H1 (cell line): ENCODE measurements around the gene SELENOO. TPM values are rescaled to one million over a fixed set of nuclear protein-coding genes. Genes with fewer than 3 reads are reported as not detected.

Experiments used
- CTCF ChIA-PET: fragments of 300-600 bp; sonication (Branson Sonifier 250); formaldehyde crosslinking; loops from one replicate; lab custom pipeline; 2021; ENCODE audit not compliant: partially characterized antibody; lab: Charles Lee
- POLR2A ChIA-PET: fragments of 300-600 bp; sonication (Branson Sonifier 250); formaldehyde crosslinking; loops from one replicate; lab custom pipeline; 2021; ENCODE audit warnings: inconsistent platforms; ENCODE audit not compliant: partially characterized antibody; lab: Charles Lee
- DNase-seq, 2 experiments: peaks; one replicate each; pipeline versions ENCODE4 v3.0.0 to v3.0.0-alpha.2; 2010 to 2022; ENCODE audit warnings: low spot score in 2 of 2, low read depth in 1 of 2, mixed read lengths in 1 of 2
- FAIRE-seq: peaks from 2 replicates; lab custom pipeline; 2011; peaks lifted over from hg19 to GRCh38; lab: Jason Lieb, UNC
- H2AFZ ChIP-seq: 2 replicates; pipeline ENCODE4 v1.8.1; 2012; ENCODE audit warnings: low read length, inconsistent platforms
- H2AK5ac ChIP-seq: 2 replicates; pipeline ENCODE4 v1.6.1; 2013; ENCODE audit warnings: low read depth, low read length
- H2BK120ac ChIP-seq: replicated peaks from 2 replicates; pipeline ENCODE3; 2013; ENCODE audit warnings: low read depth, low read length, inconsistent platforms
- H2BK12ac ChIP-seq: 2 replicates; pipeline ENCODE4 v1.6.1; 2013; ENCODE audit warnings: low read depth, low read length
- H2BK15ac ChIP-seq: 2 replicates; pipeline ENCODE4 v1.6.1; 2013; ENCODE audit warnings: low read length
- H2BK20ac ChIP-seq: 2 replicates; pipeline ENCODE4 v1.6.1; 2013; ENCODE audit warnings: low read length
- H2BK5ac ChIP-seq: 2 replicates; pipeline ENCODE4 v1.6.1; 2013; ENCODE audit warnings: low read depth, low read length
- H3K14ac ChIP-seq: 2 replicates; pipeline ENCODE4 v1.6.1; 2013; ENCODE audit warnings: inconsistent platforms; ENCODE audit not compliant: insufficient read length
- H3K18ac ChIP-seq: 2 replicates; pipeline ENCODE4 v1.6.1; 2013; ENCODE audit warnings: low read length; ENCODE audit errors: extremely low read depth
- H3K23ac ChIP-seq: 2 replicates; pipeline ENCODE4 v1.6.1; 2013; ENCODE audit warnings: inconsistent platforms; ENCODE audit not compliant: insufficient read length
- H3K23me2 ChIP-seq: 2 replicates; pipeline ENCODE4 v1.6.1; 2013; ENCODE audit warnings: low read depth, low read length
- H3K27ac ChIP-seq: 2 replicates; pipeline ENCODE4 v1.6.1; 2011; ENCODE audit warnings: low read depth, low read length, inconsistent platforms
- H3K27me3 ChIP-seq, 4 experiments: replicated peaks in 1 of 4; 1 replicate in 1 of 4; 2 replicates in 3 of 4; pipeline versions ENCODE4 v1.6.1 to v1.8.1; 2011 to 2013; ENCODE audit warnings: low read length in 3 of 4, mild to moderate bottlenecking in 3 of 4, inconsistent platforms in 2 of 4, mixed read lengths in 2 of 4, moderate library complexity in 1 of 4; ENCODE audit not compliant: control insufficient read depth in 3 of 4, insufficient read depth in 3 of 4; ENCODE audit errors: extremely low read depth in 1 of 4
- H3K36me3 ChIP-seq, 4 experiments: 2 replicates each; pipeline versions ENCODE4 v1.6.1 to v1.8.1; 2011 to 2013; ENCODE audit warnings: mild to moderate bottlenecking in 4 of 4, low read length in 3 of 4, moderate library complexity in 2 of 4, control low read depth in 1 of 4, inconsistent platforms in 1 of 4; ENCODE audit not compliant: insufficient read depth in 4 of 4, control insufficient read depth in 2 of 4
- H3K4ac ChIP-seq: replicated peaks from 2 replicates; pipeline ENCODE3; 2013; ENCODE audit warnings: low read length, low read depth, mixed read lengths, inconsistent platforms; ENCODE audit not compliant: insufficient read length
- H3K4me1 ChIP-seq, 4 experiments: replicated peaks in 1 of 4; 1 replicate in 1 of 4; 2 replicates in 3 of 4; pipeline versions ENCODE4 v1.6.1 to v1.8.1; 2011 to 2013; ENCODE audit warnings: low read length in 3 of 4, inconsistent platforms in 2 of 4, mixed read lengths in 1 of 4; ENCODE audit not compliant: insufficient read depth in 4 of 4, control insufficient read depth in 3 of 4
- H3K4me2 ChIP-seq, 2 experiments: 2 replicates each; pipeline versions ENCODE4 v1.6.1 to v1.8.1; 2011 to 2013; ENCODE audit warnings: low read depth in 2 of 2, low read length in 2 of 2, control low read depth in 1 of 2, inconsistent platforms in 1 of 2, mild to moderate bottlenecking in 1 of 2; ENCODE audit not compliant: insufficient read depth in 1 of 2
- H3K4me3 ChIP-seq, 4 experiments: fragments of 200-600, 300-600 bp in 1 of 4; sonication (generic), shearing (Covaris generic), sonication (Bioruptor Twin) in 1 of 4; 2 replicates each; pipeline versions ENCODE4 v1.5.1 to v1.8.1; 2011 to 2016; ENCODE audit warnings: low read length in 4 of 4, low read depth in 3 of 4, control low read depth in 2 of 4, inconsistent platforms in 2 of 4, mild to moderate bottlenecking in 2 of 4, mixed read lengths in 1 of 4, moderate library complexity in 1 of 4; ENCODE audit not compliant: insufficient read depth in 2 of 4; ENCODE audit errors: extremely low read depth in 1 of 4
- H3K56ac ChIP-seq: replicated peaks from 2 replicates; pipeline ENCODE3; 2013; ENCODE audit warnings: low read depth, mild to moderate bottlenecking, mixed read lengths, low read length, inconsistent platforms; ENCODE audit not compliant: insufficient read length
- H3K79me1 ChIP-seq: 2 replicates; pipeline ENCODE4 v1.6.1; 2013; ENCODE audit warnings: low read depth, low read length, control low read depth
- H3K79me2 ChIP-seq, 2 experiments: 2 replicates each; pipeline versions ENCODE4 v1.6.1 to v1.8.1; 2012 to 2013; ENCODE audit warnings: low read length in 2 of 2, mild to moderate bottlenecking in 2 of 2, inconsistent platforms in 1 of 2; ENCODE audit not compliant: insufficient read depth in 2 of 2, control insufficient read depth in 1 of 2
- H3K9ac ChIP-seq, 4 experiments: replicated peaks in 1 of 4; 1 replicate in 1 of 4; 2 replicates in 3 of 4; pipeline versions ENCODE4 v1.6.1 to v1.8.1; 2011 to 2013; ENCODE audit warnings: low read depth in 3 of 4, low read length in 3 of 4, control low read depth in 2 of 4, mild to moderate bottlenecking in 2 of 4, moderate library complexity in 2 of 4, inconsistent platforms in 1 of 4; ENCODE audit errors: extremely low read depth in 1 of 4
- H3K9me3 ChIP-seq, 2 experiments: 2 replicates each; pipeline versions ENCODE4 v1.6.1 to v1.8.1; 2012 to 2013; ENCODE audit warnings: mild to moderate bottlenecking in 2 of 2, moderate library complexity in 2 of 2, control low read depth in 1 of 2, inconsistent platforms in 1 of 2, low read depth in 1 of 2, low read length in 1 of 2, mixed read lengths in 1 of 2; ENCODE audit not compliant: insufficient read depth in 2 of 2
- H4K20me1 ChIP-seq, 2 experiments: replicated peaks in 1 of 2; 2 replicates each; pipeline versions ENCODE3 to v1.8.1; 2011 to 2013; ENCODE audit warnings: inconsistent platforms in 2 of 2, low read length in 2 of 2, mild to moderate bottlenecking in 1 of 2; ENCODE audit not compliant: insufficient read depth in 2 of 2, control insufficient read depth in 1 of 2
- H4K5ac ChIP-seq: 2 replicates; pipeline ENCODE4 v1.6.1; 2013; ENCODE audit warnings: low read length, low read depth, mixed read lengths, inconsistent platforms; ENCODE audit not compliant: insufficient read length
- H4K8ac ChIP-seq: 2 replicates; pipeline ENCODE4 v1.8.0; 2013; ENCODE audit warnings: mild to moderate bottlenecking, moderate library complexity, low read length, inconsistent platforms; ENCODE audit not compliant: insufficient read depth; ENCODE audit errors: extremely low read depth
- H4K91ac ChIP-seq: replicated peaks from 2 replicates; pipeline ENCODE3; 2013; ENCODE audit warnings: low read length, mixed read lengths, inconsistent platforms; ENCODE audit not compliant: insufficient read length
- ATF2 ChIP-seq: IDR thresholded peaks from 2 replicates; pipeline ENCODE4 v1.6.1; 2012; ENCODE audit warnings: low read length, inconsistent platforms
- CTBP2 ChIP-seq: IDR thresholded peaks from 2 replicates; pipeline ENCODE4 v1.7.0; 2011; ENCODE audit warnings: borderline replicate concordance, mild to moderate bottlenecking, moderate library complexity, mixed read lengths, low read length; ENCODE audit not compliant: insufficient read depth, insufficient read length
- EGR1 ChIP-seq: IDR thresholded peaks from 2 replicates; pipeline ENCODE4 v1.6.1; 2011; ENCODE audit warnings: low read depth, low read length, borderline replicate concordance
- GTF2F1 ChIP-seq: IDR thresholded peaks from 2 replicates; pipeline ENCODE4 v1.6.1; 2012; ENCODE audit warnings: low read depth, low read length, improper control_type of control experiment, borderline replicate concordance
- HDAC2 ChIP-seq, 2 experiments: fragments of 300-600 bp in 1 of 2; sonication (generic) in 1 of 2; IDR thresholded peaks; 2 replicates each; pipeline ENCODE4 v1.6.1; 2011 to 2012; ENCODE audit warnings: low read depth in 2 of 2, low read length in 2 of 2, mild to moderate bottlenecking in 2 of 2, moderate library complexity in 2 of 2, borderline replicate concordance in 1 of 2, inconsistent platforms in 1 of 2
- JUND ChIP-seq: IDR thresholded peaks from 2 replicates; pipeline ENCODE4 v1.6.1; 2011; ENCODE audit warnings: mild to moderate bottlenecking, improper control_type of control experiment, low read length
- KDM4A ChIP-seq: IDR thresholded peaks from one replicate; pipeline ENCODE4 v1.7.1; 2012; ENCODE audit warnings: low read depth, mild to moderate bottlenecking, moderate library complexity, low read length, inconsistent platforms; ENCODE audit not compliant: severe bottlenecking
- KDM5A ChIP-seq: fragments of 200-600 bp; IDR thresholded peaks from 2 replicates; pipeline ENCODE4 v1.7.1; 2012; ENCODE audit warnings: mild to moderate bottlenecking, low read length, inconsistent platforms, mixed read lengths
- NANOG ChIP-seq: IDR thresholded peaks from 2 replicates; pipeline ENCODE4 v1.6.1; 2011; ENCODE audit warnings: low read length, low read depth, mild to moderate bottlenecking, inconsistent platforms; ENCODE audit not compliant: insufficient read depth, poor library complexity, severe bottlenecking
- RXRA ChIP-seq: IDR thresholded peaks from 2 replicates; pipeline ENCODE4 v1.6.1; 2011; ENCODE audit warnings: low read depth, mild to moderate bottlenecking, low read length, moderate library complexity; ENCODE audit not compliant: insufficient read depth
- SIRT6 ChIP-seq: IDR thresholded peaks from one replicate; pipeline ENCODE4 v1.7.1; 2012; ENCODE audit warnings: low read length, inconsistent platforms
- SP4 ChIP-seq: IDR thresholded peaks from 2 replicates; pipeline ENCODE4 v1.6.1; 2012; ENCODE audit warnings: low read length, inconsistent platforms
- WGBS, 2 experiments: shearing (Covaris generic) in 1 of 2; methylation state at CpG; one replicate each; pipeline versions ENCODE4 v1.1.6 to v1.1.7; 2013 to 2015; ENCODE audit warnings: low lambda C conversion rate in 2 of 2, mixed read lengths in 2 of 2, inconsistent platforms in 1 of 2, low coverage in 1 of 2, missing lambda C conversion rate in 1 of 2; ENCODE audit not compliant: insufficient replicate concordance in 2 of 2, insufficient coverage in 1 of 2, insufficient read length in 1 of 2; ENCODE audit errors: extremely low coverage in 1 of 2, missing lambda C conversion rate in 1 of 2; 5-methylcytosine and 5-hydroxymethylcytosine counted together
- polyA plus RNA-seq, 7 experiments: library from polyadenylated mRNA; depleted of rRNA in 3 of 7; stranded (reverse) in 5 of 7; unstranded in 2 of 7; fragments of >200 nt in 5 of 7; fragments of 200-250 nt in 2 of 7; gene quantifications; 1 replicate in 5 of 7; 2 replicates in 1 of 7; 4 replicates in 1 of 7; pipeline versions ENCODE4 v1.2.1 to v1.2.3, GENCODE V29; 2011 to 2013; ENCODE audit warnings: missing spikeins in 2 of 7, mixed read lengths in 2 of 7
- total RNA-seq: library from RNA; stranded (reverse); fragmentation: NEBNext Ultra II Directional; extraction: Animal tissue kit (Norgen Biotek cat#: 25700); gene quantifications from 2 replicates; pipeline ENCODE4 v1.2.1, GENCODE V29; 2021

SELENOO gene
- total and polyA plus RNA-seq, 2 of the 8 experiments (the other 6 are each of a cell fraction or from before 2014, with no cell fraction given): 18.6 to 25.1 TPM

GRCh38 chr22:50259302-50259701 lies 58.5 kb downstream of the SELENOO start:
- peaks cover 6% of the 10 kb centered on the region; the same call in 1 of the 2 replicates for H3K23me2 ChIP-seq
- no peak overlapping the region for H2BK20ac ChIP-seq
- no peak overlapping the region for H3K18ac ChIP-seq
- H2BK5ac ChIP-seq: no peak overlapping the region
- ChIA-PET POLR2A (interaction anchor here (0.8 kb wide), 1 partner anchor 8 kb away, joined by 3 read pairs; the partner anchor contains the start of gene HDAC10), CTCF (interaction anchor here (0.7 to 2.2 kb wide), 3 partner anchors 7 to 17 kb away, joined by 4 to 17 read pairs (median 4); partner anchors contain the start of gene HDAC10)
- no peak overlapping the region for H2BK15ac ChIP-seq
- H4K20me1 ChIP-seq: peaks cover 5 to 12% of the 10 kb centered on the region in 2 experiments
- no peaks in the 10 kb centered on the region for H3K36me3 ChIP-seq
- H3K4me1 ChIP-seq: peaks cover 0 to 20% (median 10%) of the 10 kb centered on the region in 4 experiments; a peak in 6 of 7 replicates
- H3K79me2 ChIP-seq: no peaks in the 10 kb centered on the region
- no peak overlapping the region for H2BK12ac ChIP-seq
- WGBS, 2 experiments: 91% methylated on average over 15 of the region's 15 CpGs; no CpG with 5 or more reads in 1 of the 2 experiments
- H4K8ac ChIP-seq: no peak overlapping the region
- H3K23ac ChIP-seq: no peak overlapping the region
- H3K56ac ChIP-seq: no peak overlapping the region
- no peak overlapping the region for H4K5ac ChIP-seq
- H3K4me3 ChIP-seq: no peak overlapping the region
- no peak overlapping the region for H3K27ac ChIP-seq
- peaks cover 1 to 22% (median 16%) of the 10 kb centered on the region in 4 experiments; a peak in 6 of 7 replicates for H3K27me3 ChIP-seq
- H2BK120ac ChIP-seq: no peak overlapping the region
- H3K4me2 ChIP-seq: no peak overlapping the region
- no peak for DNase-seq
- no peak overlapping the region for H3K9ac ChIP-seq
- no peak overlapping the region for H2AK5ac ChIP-seq
- no peaks in the 10 kb centered on the region for H3K9me3 ChIP-seq
- H3K14ac ChIP-seq: no peak overlapping the region
- FAIRE-seq: no peak
- H3K79me1 ChIP-seq: no peaks in the 10 kb centered on the region
- H3K4ac ChIP-seq: no peak overlapping the region
- no peak overlapping the region for H4K91ac ChIP-seq
- no peak overlapping the region for H2AFZ ChIP-seq
- no peak for TF ChIP-seq GTF2F1
- TF ChIP-seq KDM5A: no peak
- TF ChIP-seq RXRA: no peak
- TF ChIP-seq ATF2: no peak
- TF ChIP-seq NANOG: no peak
- no peak for TF ChIP-seq KDM4A
- TF ChIP-seq JUND: no peak
- no peak for TF ChIP-seq SIRT6
- TF ChIP-seq CTBP2: no peak
- no peak for TF ChIP-seq SP4
- no peak for TF ChIP-seq EGR1
- TF ChIP-seq HDAC2 (IDR thresholded peaks at IDR 0.05; ENCODE audit: borderline replicate concordance in 1 of 2, low read depth in 2 of 2, low read length in 2 of 2): no peak
